ENCODE measurements around the gene TBC1D9B. TPM values are rescaled to one million over a fixed set of nuclear protein-coding genes. Genes with fewer than 3 reads are reported as not detected.

Gene TBC1D9B
- total RNA-seq, 4 donors from 2014 or later, result 58.8 to 2,513 (median 108) TPM

- no peak for DNase-seq
- H3K27ac ChIP-seq, result no peak overlapping the region
- no peaks in the 10 kb centered on the region for H3K27me3 ChIP-seq
- TF ChIP-seq CTCF (IDR thresholded peaks at IDR 0.05) (no peak), POLR2A (IDR thresholded peaks at IDR 0.05) (no peak)
- H3K36me3 ChIP-seq, result no peaks in the 10 kb centered on the region
- intact Hi-C loops (cut with DNase I; ENCODE audit: low total_unique reads), result no loop called here
- no peaks in the 10 kb centered on the region for H3K4me1 ChIP-seq
- H3K9me3 ChIP-seq, result no peaks in the 10 kb centered on the region
- no peak overlapping the region for H3K4me3 ChIP-seq
Observed at GRCh38 chr5:179862891-179863290, 44.8 kb downstream of the TBC1D9B start.

- H3K36me3 ChIP-seq, result no peaks in the 10 kb centered on the region
Observed at GRCh38 chr5:179862296-179862695, 45.4 kb downstream of the TBC1D9B start.

GRCh38 chr5:179860301-179860700, 47.4 kb downstream of the TBC1D9B start:
- no peak for TF ChIP-seq POLR2A (IDR thresholded peaks at IDR 0.05)
- no peak for TF ChIP-seq CTCF (IDR thresholded peaks at IDR 0.05)
- Histone ChIP-seq H3K9me3 (no peaks in the 10 kb centered on the region), H3K4me1 (no peaks in the 10 kb centered on the region), H3K27ac (no peak overlapping the region), H3K27me3 (no peaks in the 10 kb centered on the region), H3K36me3 (no peaks in the 10 kb centered on the region), H3K4me3 (no peak overlapping the region)
- DNase-seq, result no peak
- intact Hi-C loops (cut with DNase I; ENCODE audit: low total_unique reads), result no loop called here

More at GRCh38 chr5:179862296-179862695, 45.4 kb downstream of the TBC1D9B start:
- DNase-seq, result no peak
- H3K4me3 ChIP-seq, result no peak overlapping the region
- H3K27me3 ChIP-seq, result no peaks in the 10 kb centered on the region
- H3K4me1 ChIP-seq, result no peaks in the 10 kb centered on the region
- no peaks in the 10 kb centered on the region for H3K9me3 ChIP-seq
- intact Hi-C loops (cut with DNase I; ENCODE audit: low total_unique reads), result no loop called here
- TF ChIP-seq POLR2A (IDR thresholded peaks at IDR 0.05), result no peak
- no peak for TF ChIP-seq CTCF (IDR thresholded peaks at IDR 0.05)
- no peak overlapping the region for H3K27ac ChIP-seq

- peak within 1 kb of the TSS; percentile 80 to 91 for H3K4me3 ChIP-seq
- TF ChIP-seq CTCF (IDR thresholded peaks at IDR 0.05), result peak in 3 of 4 experiments; percentile 25 to 55 (median 38)
- peak; percentile 82 to 86 for TF ChIP-seq POLR2A (IDR thresholded peaks at IDR 0.05)
- intact Hi-C loops (cut with DNase I; ENCODE audit: low total_unique reads), result no loop called here
- no peaks in the 10 kb centered on the region for H3K36me3 ChIP-seq
- DNase-seq, result peak; percentile 96
- H3K4me1 ChIP-seq, result no peaks in the 10 kb centered on the region
- no peaks in the 10 kb centered on the region for H3K27me3 ChIP-seq
- no peaks in the 10 kb centered on the region for H3K9me3 ChIP-seq
- H3K27ac ChIP-seq, result peak within 1 kb of the TSS; percentile 87 to 90
Observed at GRCh38 chr5:179858586-179859427, 48.9 kb downstream of the TBC1D9B start, which contains the start of gene MRNIP. Gene MRNIP (minus strand): TSS chr5:179858817. CDS start chr5:179858796, 21 bp downstream.

GRCh38 chr5:179858241-179858585, 49.5 kb downstream of the TBC1D9B start:
- no peak for DNase-seq
- intact Hi-C loops (cut with DNase I; ENCODE audit: low total_unique reads), result no loop called here

More at GRCh38 chr5:179858241-179858585, 49.5 kb downstream of the TBC1D9B start:
- Histone ChIP-seq H3K9me3 (no peaks in the 10 kb centered on the region), H3K36me3 (no peaks in the 10 kb centered on the region), H3K27ac (peak overlapping the region; percentile 87 to 90), H3K4me1 (no peaks in the 10 kb centered on the region), H3K4me3 (peak overlapping the region; percentile 80 to 91), H3K27me3 (no peaks in the 10 kb centered on the region)
- TF ChIP-seq POLR2A (IDR thresholded peaks at IDR 0.05), result no peak

Data from uterus (tissue), 4 donors.